ENCODE results near the gene GRHL1.

Gene GRHL1

GRCh38 chr2:10028988-10029874 is 77.7 kb downstream of the GRHL1 start:
- no peaks in the 10 kb centered on the region for H3K4me1 ChIP-seq (ENCODE audit: control insufficient read depth, insufficient read depth, low read length)
- H3K4me3 ChIP-seq (ENCODE audit: low read depth, low read length), result no peak overlapping the region
- CTCF ChIA-PET, result interaction anchor here (0.7 to 2.3 kb wide), 6 partner anchors 43 to 738 kb away, joined by 3 to 10 read pairs (median 4); no protein-coding TSS in a partner anchor
- H3K36me3 ChIP-seq (ENCODE audit: control insufficient read depth in 2 of 2, insufficient read depth in 1 of 2, low read length in 2 of 2), result no peaks in the 10 kb centered on the region
- no peaks in the 10 kb centered on the region for H3K9me3 ChIP-seq (ENCODE audit: control insufficient read depth, insufficient read depth, low read depth, low read length)
- H3K27ac ChIP-seq (ENCODE audit: extremely low read depth, low read depth, low read length), result no peak overlapping the region
- POLR2A ChIA-PET, result interaction anchor here (0.7 to 1.2 kb wide), 2 partner anchors 186 kb away, joined by 3 to 4 read pairs; partner anchors contain the start of gene TAF1B
- no peak for TF ChIP-seq ZNF280C (tag by site-specific recombination; IDR thresholded peaks at IDR 0.05)
- peak; percentile 24 for TF ChIP-seq SP2 (tag by site-specific recombination; IDR thresholded peaks at IDR 0.05)
- no peak for TF ChIP-seq ZNF544 (tag by site-specific recombination; IDR thresholded peaks at IDR 0.05)
- TF ChIP-seq YY1 (tag by site-specific recombination; IDR thresholded peaks at IDR 0.05), result no peak
- TF ChIP-seq EGR2 (tag by site-specific recombination; IDR thresholded peaks at IDR 0.05; ENCODE audit: low read depth), result peak; percentile 73
- TF ChIP-seq PRDM4 (tag by site-specific recombination; IDR thresholded peaks at IDR 0.05), result peak; percentile 93
- no peak for TF ChIP-seq AEBP2 (tag by site-specific recombination; IDR thresholded peaks at IDR 0.05; ENCODE audit: borderline replicate concordance)
- TF ChIP-seq ZNF513 (tag by site-specific recombination; IDR thresholded peaks at IDR 0.05), result no peak
- no peak for TF ChIP-seq PRDM1 (tag by site-specific recombination; IDR thresholded peaks at IDR 0.05)
- TF ChIP-seq ZNF518A (tag by site-specific recombination; conservative IDR thresholded peaks at IDR 0.05; ENCODE audit: low read depth), result no peak
- no peak for TF ChIP-seq BCL11B (tag by site-specific recombination; IDR thresholded peaks at IDR 0.05; ENCODE audit: low read depth)
- 0 out of 2 replicates have a peak, but pooled peaks have one; percentile 25 for TF ChIP-seq ZNF423 (tag by site-specific recombination; IDR thresholded peaks at IDR 0.05)
- peak; percentile 81 for TF ChIP-seq KLF1 (tag by site-specific recombination; IDR thresholded peaks at IDR 0.05)
- TF ChIP-seq ZIC2 (tag by site-specific recombination; IDR thresholded peaks at IDR 0.05), result peak; percentile 80
- TF ChIP-seq ZFHX2 (tag by site-specific recombination; conservative IDR thresholded peaks at IDR 0.05), result peak; percentile 84
- no peak for TF ChIP-seq SETDB1 (IDR thresholded peaks at IDR 0.05; ENCODE audit: insufficient read length, low read length)
